Measurements from ENCODE around the gene INAVA.

The INAVA gene

GRCh38 chr1:200850554-200850953 lies 44.1 kb upstream of the INAVA start:
- Histone ChIP-seq H3K9ac (ENCODE audit: low read length) (no peak overlapping the region), H4K8ac (ENCODE audit: low read length) (no peak overlapping the region), H3K79me1 (replicated peaks; ENCODE audit: low read length, poor library complexity, severe bottlenecking) (peaks cover 8% of the 10 kb centered on the region), H2BK15ac (ENCODE audit: low read depth, poor library complexity, severe bottlenecking) (no peak overlapping the region), H3K9me3 (ENCODE audit: control insufficient read depth, low read length) (no peaks in the 10 kb centered on the region), H2AK5ac (ENCODE audit: low read length, severe bottlenecking) (no peak overlapping the region), H3K4me3 (ENCODE audit: insufficient read depth in 1 of 2, low read depth in 1 of 2, low read length in 2 of 2) (no peak overlapping the region), H3K4me2 (ENCODE audit: low read length, poor library complexity, severe bottlenecking) (no peak overlapping the region), H3K14ac (ENCODE audit: low read length in 2 of 2) (no peak overlapping the region), H3K27ac (ENCODE audit: low read length, poor library complexity, severe bottlenecking) (no peak overlapping the region), H3K4ac (ENCODE audit: low read depth in 1 of 2, low read length in 2 of 2) (no peak overlapping the region), H3K27me3 (ENCODE audit: control insufficient read depth in 1 of 2, insufficient read depth in 1 of 2, low read length in 2 of 2) (no peaks in the 10 kb centered on the region), H3K36me3 (ENCODE audit: control insufficient read depth in 1 of 2, insufficient read depth in 2 of 2, low read depth in 1 of 2, low read length in 2 of 2) (peaks cover 12 to 96% of the 10 kb centered on the region in 2 experiments), H2AFZ (ENCODE audit: low read depth, low read length) (no peak overlapping the region), H2BK5ac (ENCODE audit: low read depth, low read length, poor library complexity, severe bottlenecking) (no peak overlapping the region), H3K4me1 (ENCODE audit: control insufficient read depth, insufficient read depth, low read depth, low read length) (no peaks in the 10 kb centered on the region), H3K18ac (ENCODE audit: low read depth in 1 of 2, low read length in 2 of 2) (no peak overlapping the region), H4K91ac (ENCODE audit: low read length) (no peak overlapping the region), H2BK12ac (ENCODE audit: low read length in 2 of 2) (no peak overlapping the region), H2BK120ac (ENCODE audit: low read depth, low read length) (no peak overlapping the region), H3K23ac (ENCODE audit: low read length in 2 of 2) (no peak overlapping the region)
- DNase-seq: no peak

GRCh38 chr1:200856716-200857357 lies 37.9 kb upstream of the INAVA start:
- no peak overlapping the region for H3K4me3 ChIP-seq (ENCODE audit: insufficient read depth in 1 of 2, low read depth in 1 of 2, low read length in 2 of 2)
- no peak overlapping the region for H3K4ac ChIP-seq (ENCODE audit: low read depth in 1 of 2, low read length in 2 of 2)
- 100% methylated on average over 1 of the region's 2 CpGs for WGBS
- H2BK5ac ChIP-seq (ENCODE audit: low read depth, low read length, poor library complexity, severe bottlenecking): no peak overlapping the region
- H2AK5ac ChIP-seq (ENCODE audit: low read length, severe bottlenecking): no peak overlapping the region
- H4K91ac ChIP-seq (ENCODE audit: low read length): no peak overlapping the region
- H3K4me1 ChIP-seq (ENCODE audit: control insufficient read depth, insufficient read depth, low read depth, low read length): no peaks in the 10 kb centered on the region
- no peak overlapping the region for H3K27ac ChIP-seq (ENCODE audit: low read length, poor library complexity, severe bottlenecking)
- peaks cover 7 to 90% of the 10 kb centered on the region in 2 experiments for H3K36me3 ChIP-seq (ENCODE audit: control insufficient read depth in 1 of 2, insufficient read depth in 2 of 2, low read depth in 1 of 2, low read length in 2 of 2)
- H3K27me3 ChIP-seq (ENCODE audit: control insufficient read depth in 1 of 2, insufficient read depth in 1 of 2, low read length in 2 of 2): no peaks in the 10 kb centered on the region
- no peak overlapping the region for H2AFZ ChIP-seq (ENCODE audit: low read depth, low read length)
- H2BK12ac ChIP-seq (ENCODE audit: low read length in 2 of 2): no peak overlapping the region
- H3K18ac ChIP-seq (ENCODE audit: low read depth in 1 of 2, low read length in 2 of 2): no peak overlapping the region
- no peak for DNase-seq
- no peak overlapping the region for H2BK120ac ChIP-seq (ENCODE audit: low read depth, low read length)
- no peak overlapping the region for H4K8ac ChIP-seq (ENCODE audit: low read length)
- no peaks in the 10 kb centered on the region for H3K79me1 ChIP-seq (replicated peaks; ENCODE audit: low read length, poor library complexity, severe bottlenecking)
- H3K9ac ChIP-seq (ENCODE audit: low read length): no peak overlapping the region
- H3K9me3 ChIP-seq (ENCODE audit: control insufficient read depth, low read length): no peaks in the 10 kb centered on the region
- no peak overlapping the region for H3K4me2 ChIP-seq (ENCODE audit: low read length, poor library complexity, severe bottlenecking)
- no peak overlapping the region for H3K23ac ChIP-seq (ENCODE audit: low read length in 2 of 2)
- H2BK15ac ChIP-seq (ENCODE audit: low read depth, poor library complexity, severe bottlenecking): no peak overlapping the region
- no peak overlapping the region for H3K14ac ChIP-seq (ENCODE audit: low read length in 2 of 2)

DNA sequence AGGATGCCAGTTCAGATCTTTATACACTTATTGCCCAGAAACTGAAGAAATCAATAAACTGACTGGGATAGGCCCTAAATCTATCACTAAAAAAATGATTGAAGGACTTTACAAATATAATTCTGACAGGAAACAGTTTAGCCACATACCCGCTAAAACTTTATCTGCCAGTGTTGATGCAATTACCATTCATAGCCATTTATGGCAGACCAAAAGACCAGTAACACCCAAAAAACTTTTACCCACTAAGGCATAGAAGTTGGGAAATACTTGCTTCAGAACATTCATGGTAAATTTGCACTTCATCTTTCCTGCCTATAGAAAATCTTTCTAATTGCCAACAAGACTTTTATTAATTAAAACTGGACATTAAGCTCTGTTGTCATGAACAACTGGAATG lies 36.9 kb upstream of the INAVA start:
- Histone ChIP-seq H3K4me3 (ENCODE audit: insufficient read depth in 1 of 2, low read depth in 1 of 2, low read length in 2 of 2) (no peak overlapping the region), H3K18ac (ENCODE audit: low read depth in 1 of 2, low read length in 2 of 2) (no peak overlapping the region), H4K91ac (ENCODE audit: low read length) (no peak overlapping the region), H2AFZ (ENCODE audit: low read depth, low read length) (no peak overlapping the region), H3K27me3 (ENCODE audit: control insufficient read depth in 1 of 2, insufficient read depth in 1 of 2, low read length in 2 of 2) (no peaks in the 10 kb centered on the region), H3K27ac (ENCODE audit: low read length, poor library complexity, severe bottlenecking) (no peak overlapping the region), H4K8ac (ENCODE audit: low read length) (no peak overlapping the region), H2AK5ac (ENCODE audit: low read length, severe bottlenecking) (no peak overlapping the region), H2BK5ac (ENCODE audit: low read depth, low read length, poor library complexity, severe bottlenecking) (no peak overlapping the region), H2BK12ac (ENCODE audit: low read length in 2 of 2) (no peak overlapping the region), H3K23ac (ENCODE audit: low read length in 2 of 2) (no peak overlapping the region), H3K4me1 (ENCODE audit: control insufficient read depth, insufficient read depth, low read depth, low read length) (no peaks in the 10 kb centered on the region), H3K79me1 (replicated peaks; ENCODE audit: low read length, poor library complexity, severe bottlenecking) (no peaks in the 10 kb centered on the region), H2BK15ac (ENCODE audit: low read depth, poor library complexity, severe bottlenecking) (no peak overlapping the region), H3K4me2 (ENCODE audit: low read length, poor library complexity, severe bottlenecking) (no peak overlapping the region), H3K9ac (ENCODE audit: low read length) (no peak overlapping the region), H3K36me3 (ENCODE audit: control insufficient read depth in 1 of 2, insufficient read depth in 2 of 2, low read depth in 1 of 2, low read length in 2 of 2) (peaks cover 7 to 87% of the 10 kb centered on the region in 2 experiments), H2BK120ac (ENCODE audit: low read depth, low read length) (no peak overlapping the region), H3K9me3 (ENCODE audit: control insufficient read depth, low read length) (no peaks in the 10 kb centered on the region), H3K4ac (ENCODE audit: low read depth in 1 of 2, low read length in 2 of 2) (no peak overlapping the region), H3K14ac (ENCODE audit: low read length in 2 of 2) (no peak overlapping the region)
- WGBS: 94% methylated on average over 1 of the region's 1 CpG
- no peak for DNase-seq

GRCh38 chr1:200861937-200862647 lies 32.6 kb upstream of the INAVA start:
- 92% methylated on average over 2 of the region's 2 CpGs for WGBS

More at GRCh38 chr1:200861937-200862647, 32.6 kb upstream of the INAVA start:
- Histone ChIP-seq H2AK5ac (ENCODE audit: low read length, severe bottlenecking) (no peak overlapping the region), H4K91ac (ENCODE audit: low read length) (no peak overlapping the region), H2BK5ac (ENCODE audit: low read depth, low read length, poor library complexity, severe bottlenecking) (no peak overlapping the region), H3K79me1 (replicated peaks; ENCODE audit: low read length, poor library complexity, severe bottlenecking) (no peaks in the 10 kb centered on the region), H3K18ac (ENCODE audit: low read depth in 1 of 2, low read length in 2 of 2) (no peak overlapping the region), H2BK120ac (ENCODE audit: low read depth, low read length) (no peak overlapping the region), H3K9ac (ENCODE audit: low read length) (no peak overlapping the region), H3K4ac (ENCODE audit: low read depth in 1 of 2, low read length in 2 of 2) (no peak overlapping the region), H3K9me3 (ENCODE audit: control insufficient read depth, low read length) (no peaks in the 10 kb centered on the region), H3K23ac (ENCODE audit: low read length in 2 of 2) (no peak overlapping the region), H3K4me3 (ENCODE audit: insufficient read depth in 1 of 2, low read depth in 1 of 2, low read length in 2 of 2) (no peak overlapping the region), H2BK15ac (ENCODE audit: low read depth, poor library complexity, severe bottlenecking) (no peak overlapping the region), H3K4me1 (ENCODE audit: control insufficient read depth, insufficient read depth, low read depth, low read length) (peaks cover 6% of the 10 kb centered on the region), H3K27me3 (ENCODE audit: control insufficient read depth in 1 of 2, insufficient read depth in 1 of 2, low read length in 2 of 2) (peaks cover 0 to 1% of the 10 kb centered on the region in 2 experiments), H2BK12ac (ENCODE audit: low read length in 2 of 2) (no peak overlapping the region), H3K4me2 (ENCODE audit: low read length, poor library complexity, severe bottlenecking) (no peak overlapping the region), H3K27ac (ENCODE audit: low read length, poor library complexity, severe bottlenecking) (no peak overlapping the region), H3K36me3 (ENCODE audit: control insufficient read depth in 1 of 2, insufficient read depth in 2 of 2, low read depth in 1 of 2, low read length in 2 of 2) (peaks cover 4 to 71% of the 10 kb centered on the region in 2 experiments), H3K14ac (ENCODE audit: low read length in 2 of 2) (no peak overlapping the region), H2AFZ (ENCODE audit: low read depth, low read length) (no peak overlapping the region), H4K8ac (ENCODE audit: low read length) (no peak overlapping the region)
- DNase-seq: no peak
